Stimulated activated CD8-positive, alpha-beta memory T cell treated with anti-CD3 and anti-CD28 coated beads, Interleukin-7, amount 100 ng/mL, for 48 hours (primary cell): Measurements from ENCODE around the gene RBM41.

Experiments used
- DNase-seq, 2 donors: peaks; one replicate each; pipeline ENCODE4 v3.0.0-alpha.2; 2020; ENCODE audit warnings: low read depth in 1 of 2; ENCODE audit errors: extremely low read depth in 1 of 2

The RBM41 gene

DNA sequence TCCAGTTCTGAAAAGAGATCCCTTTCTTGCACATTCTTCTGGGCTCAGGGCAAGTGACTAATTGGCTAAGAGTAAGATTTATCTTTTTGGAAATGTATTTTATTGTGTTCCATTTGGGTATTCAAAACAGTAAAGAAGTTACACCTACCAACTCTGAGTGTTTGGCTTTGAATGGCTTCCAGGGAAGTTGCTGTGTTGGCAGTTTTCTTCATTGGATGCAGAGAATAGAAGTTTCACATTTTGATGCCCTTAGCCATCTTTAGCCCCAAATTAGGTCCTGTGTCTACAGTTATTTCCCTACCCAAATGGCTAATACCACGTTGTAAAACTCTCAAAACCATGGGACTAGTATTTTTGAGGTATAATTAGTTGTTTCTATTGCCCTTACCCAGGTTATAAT is 88.9 kb downstream of the RBM41 start:
- no peak for DNase-seq

DNA sequence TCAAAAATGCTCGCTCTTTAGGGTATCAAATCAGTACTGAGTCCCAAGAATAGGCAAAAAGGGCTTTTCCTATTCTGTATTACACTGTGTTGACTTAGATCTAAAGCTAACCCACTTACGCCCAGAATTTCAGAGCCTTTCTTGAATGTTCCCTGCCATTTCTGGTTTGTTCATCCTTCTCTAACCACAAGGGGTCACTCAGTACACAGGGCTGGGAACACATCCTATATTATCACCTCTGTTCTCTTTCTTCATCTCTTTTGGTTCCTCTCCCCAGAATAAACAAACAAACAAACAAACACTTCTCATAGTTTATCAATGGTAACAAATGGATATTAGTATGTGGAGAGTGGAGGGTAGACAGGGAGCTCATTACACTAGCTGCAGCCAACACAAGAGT is 93.1 kb downstream of the RBM41 start:
- no peak for DNase-seq

DNA sequence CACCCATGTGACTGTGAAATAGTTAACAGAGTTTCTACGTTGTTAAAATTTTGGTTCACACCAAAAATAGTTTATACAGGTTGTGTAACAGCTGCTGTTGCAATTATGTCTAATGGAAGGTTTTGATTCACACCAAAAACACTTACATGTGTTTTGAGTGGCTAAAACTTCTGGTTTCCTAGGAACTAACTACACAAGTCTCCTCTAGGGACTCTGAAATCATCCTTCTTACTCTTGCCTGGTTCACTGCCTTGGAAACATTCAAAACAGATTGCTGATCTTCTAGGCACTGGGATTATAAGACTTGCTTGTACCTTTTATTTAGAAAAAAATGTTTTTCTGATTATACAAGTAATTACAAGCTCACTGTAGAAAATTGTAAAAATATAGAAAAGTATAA is 103.7 kb downstream of the RBM41 start:
- DNase-seq: no peak
